IMR-90 (cell line): ENCODE measurements around the gene FGF9. TPM values are rescaled to one million over a fixed set of nuclear protein-coding genes. Genes with fewer than 3 reads are reported as not detected.

Experiments used
- ATAC-seq: fragments of 200-7000 bp; cut with Tn5 transposase; 2 replicates; pipeline ENCODE4 v1.9.1; 2020; ENCODE audit warnings: low read depth, mild to moderate bottlenecking, moderate library complexity
- BruUV-seq: library from RNA; stranded (reverse); fragments of 400-500 nt; replicated peaks from 2 replicates; lab custom pipeline; 2021; lab: Mats Ljungman, UMichigan
- CTCF ChIA-PET: fragments of 300-600 bp; formaldehyde crosslinking; extraction: SDS; loops from one replicate; lab custom pipeline; 2021; ENCODE audit warnings: antibody characterized with exemption; lab: Yijun Ruan, JAX
- POLR2A ChIA-PET: fragments of 300-600 bp; sonication (Branson Sonifier 250); formaldehyde crosslinking; loops from one replicate; lab custom pipeline; 2022; ENCODE audit warnings: antibody characterized with exemption; ENCODE audit not compliant: unreplicated experiment; lab: Charles Lee
- DNase-seq: peaks from one replicate; pipeline ENCODE4 v3.0.0; 2013
- H2AFZ ChIP-seq: replicated peaks from 2 replicates; pipeline ENCODE3; 2013; ENCODE audit warnings: low read length, mild to moderate bottlenecking; ENCODE audit not compliant: poor library complexity
- H2AK5ac ChIP-seq: 2 replicates; pipeline ENCODE4 v1.6.1; 2013; ENCODE audit warnings: low read depth, low read length, inconsistent platforms
- H2AK9ac ChIP-seq: replicated peaks from 2 replicates; pipeline ENCODE3; 2013; ENCODE audit warnings: mild to moderate bottlenecking, low read depth, low read length, moderate library complexity; ENCODE audit not compliant: poor library complexity
- H2BK120ac ChIP-seq: 2 replicates; pipeline ENCODE4 v1.6.1; 2013; ENCODE audit warnings: low read depth, low read length, inconsistent platforms
- H2BK15ac ChIP-seq: 3 replicates; pipeline ENCODE4 v1.6.1; 2013; ENCODE audit warnings: low read depth, low read length, inconsistent platforms
- H2BK20ac ChIP-seq: 2 replicates; pipeline ENCODE4 v1.6.1; 2013; ENCODE audit warnings: low read depth, mild to moderate bottlenecking, inconsistent platforms, low read length, moderate library complexity
- H2BK5ac ChIP-seq: 2 replicates; pipeline ENCODE4 v1.6.1; 2013; ENCODE audit warnings: mild to moderate bottlenecking, low read depth, low read length, inconsistent platforms; ENCODE audit not compliant: poor library complexity, severe bottlenecking
- H3K14ac ChIP-seq: replicated peaks from 2 replicates; pipeline ENCODE4 v1.6.1; 2013; ENCODE audit warnings: low read depth, low read length, inconsistent platforms
- H3K18ac ChIP-seq: 2 replicates; pipeline ENCODE4 v1.6.1; 2013; ENCODE audit warnings: low read depth, low read length, control low read depth
- H3K23ac ChIP-seq: 2 replicates; pipeline ENCODE4 v1.6.1; 2013; ENCODE audit warnings: low read depth, low read length, inconsistent platforms
- H3K27ac ChIP-seq: 2 replicates; pipeline ENCODE4 v1.5.1; 2013; ENCODE audit warnings: mild to moderate bottlenecking, control low read depth, low read length; ENCODE audit not compliant: insufficient read depth
- H3K27me3 ChIP-seq: 2 replicates; pipeline ENCODE4 v1.6.1; 2013; ENCODE audit warnings: low read length; ENCODE audit not compliant: control insufficient read depth, insufficient read depth
- H3K36me3 ChIP-seq: 2 replicates; pipeline ENCODE4 v1.6.1; 2013; ENCODE audit warnings: low read length, mixed read lengths; ENCODE audit not compliant: control insufficient read depth, insufficient read depth
- H3K4ac ChIP-seq: 2 replicates; pipeline ENCODE4 v1.6.1; 2013; ENCODE audit warnings: low read depth, low read length, inconsistent platforms
- H3K4me1 ChIP-seq: 2 replicates; pipeline ENCODE4 v1.6.1; 2013; ENCODE audit warnings: low read length, mixed read lengths; ENCODE audit not compliant: control insufficient read depth, insufficient read depth
- H3K4me2 ChIP-seq: 2 replicates; pipeline ENCODE4 v1.6.1; 2013; ENCODE audit warnings: low read depth, mild to moderate bottlenecking, control low read depth, low read length, moderate library complexity
- H3K4me3 ChIP-seq: 2 replicates; pipeline ENCODE4 v1.5.1; 2013; ENCODE audit warnings: low read depth, mild to moderate bottlenecking, control low read depth, low read length, moderate library complexity; ENCODE audit not compliant: insufficient read depth
- H3K56ac ChIP-seq: 2 replicates; pipeline ENCODE4 v1.6.1; 2013; ENCODE audit warnings: low read length, inconsistent platforms; ENCODE audit not compliant: insufficient read depth; ENCODE audit errors: extremely low read depth
- H3K79me1 ChIP-seq, 2 experiments: 2 replicates each; pipeline ENCODE4 v1.6.1; 2013; ENCODE audit warnings: low read length in 2 of 2, inconsistent platforms in 1 of 2, low read depth in 1 of 2
- H3K9ac ChIP-seq: 2 replicates; pipeline ENCODE4 v1.6.1; 2013; ENCODE audit warnings: low read depth, low read length, control low read depth
- H3K9me1 ChIP-seq: 2 replicates; pipeline ENCODE4 v1.6.1; 2013; ENCODE audit warnings: low read length, inconsistent platforms; ENCODE audit not compliant: insufficient read depth
- H3K9me3 ChIP-seq: 2 replicates; pipeline ENCODE4 v1.6.1; 2013; ENCODE audit warnings: low read length; ENCODE audit not compliant: control insufficient read depth, insufficient read depth
- H4K20me1 ChIP-seq: 2 replicates; pipeline ENCODE4 v1.6.1; 2013; ENCODE audit warnings: low read length, inconsistent platforms; ENCODE audit not compliant: insufficient read depth
- H4K5ac ChIP-seq: 2 replicates; pipeline ENCODE4 v1.6.1; 2013; ENCODE audit warnings: mild to moderate bottlenecking, low read depth, low read length, control low read depth
- H4K8ac ChIP-seq, 2 experiments: 2 replicates each; pipeline ENCODE4 v1.6.1; 2013; ENCODE audit warnings: low read depth in 2 of 2, low read length in 2 of 2, control low read depth in 1 of 2, inconsistent platforms in 1 of 2
- H4K91ac ChIP-seq: 2 replicates; pipeline ENCODE4 v1.6.1; 2013; ENCODE audit warnings: low read depth, low read length, inconsistent platforms; ENCODE audit not compliant: insufficient read depth
- POLR2A ChIP-seq: IDR thresholded peaks from 2 replicates; pipeline ENCODE4 v1.6.1; 2012; ENCODE audit warnings: mild to moderate bottlenecking, low read depth, low read length
- WGBS, 2 experiments: methylation state at CpG; one replicate each; pipeline versions ENCODE4 v1.1.5 to v1.1.7; 2013; ENCODE audit warnings: missing lambda C conversion rate in 2 of 2; ENCODE audit not compliant: insufficient read length in 1 of 2; ENCODE audit errors: extremely low coverage in 2 of 2; 5-methylcytosine and 5-hydroxymethylcytosine counted together
- dilution Hi-C: fragments of 300-500 bp; cut with HindIII; formaldehyde crosslinking; loops from one replicate; pipeline ENCODE4 v1.14.3; 2018; ENCODE audit warnings: low sequenced_read_pairs; ENCODE audit not compliant: unreplicated experiment
- in situ Hi-C: fragments of 300-500 bp; cut with MboI; formaldehyde crosslinking; loops from 3 replicates; pipeline ENCODE4 v1.14.3; 2019; ENCODE audit warnings: low sequenced_read_pairs, inconsistent platforms, mixed read lengths
- intact Hi-C: fragments of 100-400 bp; cut with micrococcal nuclease; formaldehyde crosslinking; loops from 2 replicates; pipeline ENCODE4 v1.10.0; 2022
- polyA plus RNA-seq, 3 experiments: library from polyadenylated mRNA; depleted of rRNA; stranded (reverse); fragments of >200 nt; gene quantifications; 2 replicates each; pipeline ENCODE4 v1.2.3, GENCODE V29; 2012; ENCODE audit warnings: low replicate concordance in 1 of 3
- total RNA-seq: library from RNA; depleted of rRNA; stranded (reverse); fragments of >200 nt; gene quantifications from 2 replicates; pipeline ENCODE4 v1.2.3, GENCODE V29; 2012

The FGF9 gene
- total and polyA plus RNA-seq, 2 of the 4 experiments (the other 2 are of a cell fraction): under 0.01 to 0.05 TPM

DNA sequence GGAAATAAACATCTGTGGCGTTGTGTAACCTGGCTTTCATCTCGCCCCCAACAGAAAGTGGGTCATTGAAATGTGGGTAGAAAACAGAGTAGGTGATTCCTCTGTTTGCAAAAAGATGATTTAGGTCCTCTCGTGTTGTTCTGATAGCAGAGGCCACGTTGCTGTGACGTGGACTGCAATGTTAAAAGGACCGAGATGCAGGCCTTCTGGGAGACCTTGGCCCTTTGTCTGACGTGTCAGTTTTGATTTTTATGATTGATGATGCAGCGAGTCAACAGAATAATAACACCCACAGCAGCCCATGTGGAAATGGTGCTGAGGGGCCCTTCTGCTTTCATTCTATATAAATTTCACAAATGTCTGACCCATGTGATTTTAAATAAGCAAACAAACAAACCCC is 68.9 kb downstream of the FGF9 start:
- intact Hi-C loops (loop anchor here (10.0 kb wide), 1 partner anchor 235 kb away; no protein-coding TSS in a partner anchor), in situ Hi-C loops (no loop called here), dilution Hi-C loops (no loop called here)
- Histone ChIP-seq H2BK15ac (no peak overlapping the region), H4K8ac (no peak overlapping the region), H2AK9ac (no peak overlapping the region), H3K79me1 (no peaks in the 10 kb centered on the region), H3K23ac (no peak overlapping the region), H2BK120ac (no peak overlapping the region), H4K5ac (no peak overlapping the region), H3K14ac (no peak overlapping the region), H2BK20ac (no peak overlapping the region), H4K91ac (no peak overlapping the region), H3K56ac (no peak overlapping the region), H3K9ac (no peak overlapping the region), H3K36me3 (no peaks in the 10 kb centered on the region), H4K20me1 (no peaks in the 10 kb centered on the region), H3K27ac (no peak overlapping the region), H2AK5ac (no peak overlapping the region), H2BK5ac (no peak overlapping the region), H3K4me1 (peaks cover 12% of the 10 kb centered on the region), H3K4ac (no peak overlapping the region), H3K4me2 (no peak overlapping the region), H3K18ac (no peak overlapping the region), H3K9me1 (no peaks in the 10 kb centered on the region; the same call in 1 of the 2 replicates), H3K27me3 (peaks cover 2% of the 10 kb centered on the region; the same call in 1 of the 2 replicates), H3K9me3 (no peaks in the 10 kb centered on the region), H3K4me3 (no peak overlapping the region), H2AFZ (no peak overlapping the region)
- CTCF ChIA-PET: no interaction called here
- DNase-seq: peak; percentile 11
- POLR2A ChIA-PET: no interaction called here
- ATAC-seq: no peak
- no TSS peak for BruUV-seq
- no peak for TF ChIP-seq POLR2A
- no CpG with 5 or more reads among the region's 8 CpGs for WGBS, 2 experiments
